Measurements from ENCODE around the gene HPCAL1. TPM values are rescaled to one million over a fixed set of nuclear protein-coding genes. Genes with fewer than 3 reads are reported as not detected.

HPCAL1 gene
- total RNA-seq, 2 experiments from 2014 or later: 9.2 to 9.7 TPM

DNA sequence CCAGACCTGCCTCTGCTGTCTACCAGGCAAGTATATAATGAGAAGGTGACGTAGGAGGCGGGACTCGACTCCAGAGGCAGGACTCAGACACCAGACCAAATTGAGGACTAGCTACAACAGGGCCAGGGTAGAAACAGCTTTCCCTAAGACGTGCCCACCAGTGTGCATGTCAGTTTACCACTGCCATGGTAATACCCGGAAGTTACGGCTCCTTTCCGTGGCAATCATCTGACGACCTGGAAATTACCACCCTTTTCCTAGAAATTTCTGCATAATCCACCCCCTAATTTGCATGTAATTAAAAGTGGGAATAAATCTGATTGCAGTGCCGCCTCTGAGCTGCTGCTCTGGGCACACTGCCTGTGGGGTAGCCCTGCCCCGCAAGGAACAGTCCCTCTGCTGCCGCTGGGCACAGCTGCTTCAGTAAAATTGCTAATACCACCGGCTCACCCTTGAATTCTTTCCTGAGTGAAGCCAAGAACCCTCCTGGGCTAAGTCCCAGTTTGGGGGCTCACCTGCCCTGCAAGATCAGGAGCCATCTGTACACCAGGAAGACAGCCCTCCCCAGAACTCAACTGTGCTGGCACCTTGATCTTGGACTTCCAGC, 86.4 kb downstream of the HPCAL1 start:
- peaks cover 1% of the 10 kb centered on the region for H4K20me1 ChIP-seq (ENCODE audit: insufficient read depth, low read length)

GRCh38 chr2:10389573-10389972, 86.9 kb downstream of the HPCAL1 start:
- DNase-seq (ENCODE audit: low spot score): no peak
- Histone ChIP-seq H3K9me2 (ENCODE audit: insufficient read depth, low read length) (no peaks in the 10 kb centered on the region), H2AFZ (ENCODE audit: low read length) (no peak overlapping the region), H3K27ac (ENCODE audit: low read depth, low read length, poor library complexity, severe bottlenecking) (no peak overlapping the region), H3K4me2 (ENCODE audit: low read length) (no peak overlapping the region), H3K79me2 (ENCODE audit: insufficient read depth, low read depth, low read length) (no peaks in the 10 kb centered on the region), H4K20me1 (ENCODE audit: insufficient read depth, low read length) (no peaks in the 10 kb centered on the region; the same call in 1 of the 2 replicates), H3K36me3 (ENCODE audit: insufficient read depth, low read length) (no peaks in the 10 kb centered on the region), H3K9me3 (ENCODE audit: low read length) (no peaks in the 10 kb centered on the region), H3K4me1 (ENCODE audit: insufficient read depth, low read length, poor library complexity, severe bottlenecking) (peaks cover under 1% of the 10 kb centered on the region), H3K4me3 (ENCODE audit: low read depth, low read length, poor library complexity, severe bottlenecking) (no peak overlapping the region)
- TF ChIP-seq, protein P1, sequence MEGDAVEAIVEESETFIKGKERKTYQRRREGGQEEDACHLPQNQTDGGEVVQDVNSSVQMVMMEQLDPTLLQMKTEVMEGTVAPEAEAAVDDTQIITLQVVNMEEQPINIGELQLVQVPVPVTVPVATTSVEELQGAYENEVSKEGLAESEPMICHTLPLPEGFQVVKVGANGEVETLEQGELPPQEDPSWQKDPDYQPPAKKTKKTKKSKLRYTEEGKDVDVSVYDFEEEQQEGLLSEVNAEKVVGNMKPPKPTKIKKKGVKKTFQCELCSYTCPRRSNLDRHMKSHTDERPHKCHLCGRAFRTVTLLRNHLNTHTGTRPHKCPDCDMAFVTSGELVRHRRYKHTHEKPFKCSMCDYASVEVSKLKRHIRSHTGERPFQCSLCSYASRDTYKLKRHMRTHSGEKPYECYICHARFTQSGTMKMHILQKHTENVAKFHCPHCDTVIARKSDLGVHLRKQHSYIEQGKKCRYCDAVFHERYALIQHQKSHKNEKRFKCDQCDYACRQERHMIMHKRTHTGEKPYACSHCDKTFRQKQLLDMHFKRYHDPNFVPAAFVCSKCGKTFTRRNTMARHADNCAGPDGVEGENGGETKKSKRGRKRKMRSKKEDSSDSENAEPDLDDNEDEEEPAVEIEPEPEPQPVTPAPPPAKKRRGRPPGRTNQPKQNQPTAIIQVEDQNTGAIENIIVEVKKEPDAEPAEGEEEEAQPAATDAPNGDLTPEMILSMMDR (conservative IDR thresholded peaks at IDR 0.05; ENCODE audit: low read length): no peak
- no peak for TF ChIP-seq EZH2phosphoT487 (IDR thresholded peaks at IDR 0.05; ENCODE audit: borderline replicate concordance, low read depth, low read length)
- no TSS peak for BruUV-seq (replicated peaks)
- intact Hi-C loops (cut with micrococcal nuclease; ENCODE audit: unreplicated experiment): no loop called here
- ChIA-PET POLR2A (no interaction called here), CTCF (ENCODE audit: unreplicated experiment) (no interaction called here)

More for the DNA sequence above, 86.4 kb downstream of the HPCAL1 start:
- ChIA-PET CTCF (ENCODE audit: unreplicated experiment) (no interaction called here), POLR2A (no interaction called here)
- Histone ChIP-seq H3K79me2 (ENCODE audit: insufficient read depth, low read depth, low read length) (no peaks in the 10 kb centered on the region), H3K4me2 (ENCODE audit: low read length) (no peak overlapping the region), H3K27ac (ENCODE audit: low read depth, low read length, poor library complexity, severe bottlenecking) (no peak overlapping the region), H2AFZ (ENCODE audit: low read length) (no peak overlapping the region), H3K36me3 (ENCODE audit: insufficient read depth, low read length) (no peaks in the 10 kb centered on the region), H3K9me2 (ENCODE audit: insufficient read depth, low read length) (no peaks in the 10 kb centered on the region), H3K9me3 (ENCODE audit: low read length) (no peaks in the 10 kb centered on the region), H3K4me1 (ENCODE audit: insufficient read depth, low read length, poor library complexity, severe bottlenecking) (peaks cover 6% of the 10 kb centered on the region), H3K4me3 (ENCODE audit: low read depth, low read length, poor library complexity, severe bottlenecking) (no peak overlapping the region)
- TF ChIP-seq EZH2phosphoT487 (IDR thresholded peaks at IDR 0.05; ENCODE audit: borderline replicate concordance, low read depth, low read length): no peak
- TF ChIP-seq, protein P1 (conservative IDR thresholded peaks at IDR 0.05; ENCODE audit: low read length): no peak
- intact Hi-C loops (cut with micrococcal nuclease; ENCODE audit: unreplicated experiment): no loop called here
- no peak for DNase-seq (ENCODE audit: low spot score)
- no TSS peak for BruUV-seq (replicated peaks)

DNA sequence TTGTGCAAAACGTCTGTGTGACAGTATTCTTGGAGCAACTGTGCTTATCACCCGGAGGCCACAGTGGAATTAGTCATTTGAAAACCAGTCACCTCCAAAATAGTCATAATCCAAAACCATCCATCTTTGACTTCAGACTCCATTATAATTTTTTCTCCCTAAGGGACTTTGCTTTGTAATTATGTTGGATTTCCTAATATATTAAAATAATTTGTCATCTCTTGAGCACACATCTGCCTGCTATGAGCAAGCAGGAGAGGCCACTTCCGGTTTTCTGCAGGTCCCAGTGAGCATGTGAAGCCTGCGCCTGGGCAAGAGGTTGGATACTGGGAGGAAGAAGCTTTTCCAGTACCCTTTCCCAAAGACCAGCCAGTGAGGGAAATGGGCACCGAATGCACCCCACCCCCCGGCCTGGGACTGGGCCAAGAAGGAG, 87.7 kb downstream of the HPCAL1 start:
- ChIA-PET CTCF (ENCODE audit: unreplicated experiment) (interaction anchor here (0.6 kb wide), 1 partner anchor 18 kb away, joined by 3 read pairs; no protein-coding TSS in a partner anchor), POLR2A (no interaction called here)
- TF ChIP-seq, protein P1 (conservative IDR thresholded peaks at IDR 0.05; ENCODE audit: low read length): no peak
- no peak for TF ChIP-seq EZH2phosphoT487 (IDR thresholded peaks at IDR 0.05; ENCODE audit: borderline replicate concordance, low read depth, low read length)
- no TSS peak for BruUV-seq (replicated peaks)
- H3K4me1 ChIP-seq (ENCODE audit: insufficient read depth, low read length, poor library complexity, severe bottlenecking): no peaks in the 10 kb centered on the region
- no peak overlapping the region for H3K4me3 ChIP-seq (ENCODE audit: low read depth, low read length, poor library complexity, severe bottlenecking)
- no peak overlapping the region for H3K4me2 ChIP-seq (ENCODE audit: low read length)
- no peaks in the 10 kb centered on the region for H3K36me3 ChIP-seq (ENCODE audit: insufficient read depth, low read length)
- H3K9me3 ChIP-seq (ENCODE audit: low read length): no peaks in the 10 kb centered on the region
- intact Hi-C loops (cut with micrococcal nuclease; ENCODE audit: unreplicated experiment): no loop called here
- H4K20me1 ChIP-seq (ENCODE audit: insufficient read depth, low read length): no peaks in the 10 kb centered on the region; the same call in 1 of the 2 replicates
- no peak overlapping the region for H2AFZ ChIP-seq (ENCODE audit: low read length)
- no peaks in the 10 kb centered on the region for H3K9me2 ChIP-seq (ENCODE audit: insufficient read depth, low read length)
- H3K27ac ChIP-seq (ENCODE audit: low read depth, low read length, poor library complexity, severe bottlenecking): no peak overlapping the region
- no peak for DNase-seq (ENCODE audit: low spot score)
- no peaks in the 10 kb centered on the region for H3K79me2 ChIP-seq (ENCODE audit: insufficient read depth, low read depth, low read length)

Measured in OCI-LY7 (cell line).